Measurements from ENCODE around the gene COA1.
A peak's percentile ranks its signal among the peaks of the same experiment; 100 is the strongest.

GRCh38 chr7:43655584-43655983 is 73.7 kb downstream of the COA1 start:
- TF ChIP-seq, protein P1, sequence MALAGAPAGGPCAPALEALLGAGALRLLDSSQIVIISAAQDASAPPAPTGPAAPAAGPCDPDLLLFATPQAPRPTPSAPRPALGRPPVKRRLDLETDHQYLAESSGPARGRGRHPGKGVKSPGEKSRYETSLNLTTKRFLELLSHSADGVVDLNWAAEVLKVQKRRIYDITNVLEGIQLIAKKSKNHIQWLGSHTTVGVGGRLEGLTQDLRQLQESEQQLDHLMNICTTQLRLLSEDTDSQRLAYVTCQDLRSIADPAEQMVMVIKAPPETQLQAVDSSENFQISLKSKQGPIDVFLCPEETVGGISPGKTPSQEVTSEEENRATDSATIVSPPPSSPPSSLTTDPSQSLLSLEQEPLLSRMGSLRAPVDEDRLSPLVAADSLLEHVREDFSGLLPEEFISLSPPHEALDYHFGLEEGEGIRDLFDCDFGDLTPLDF (CRISPR knock-in tag; IDR thresholded peaks at IDR 0.05) = no peak
- TF ChIP-seq ZNF212 (CRISPR knock-in tag; IDR thresholded peaks at IDR 0.05) (no peak), ZNF175 (CRISPR knock-in tag; IDR thresholded peaks at IDR 0.05; ENCODE audit: low read depth) (no peak), RB1 (IDR thresholded peaks at IDR 0.05; ENCODE audit: low read depth) (no peak), CTCF (IDR thresholded peaks at IDR 0.05 in 2 of 3, conservative IDR thresholded peaks at IDR 0.05 in 1 of 3; ENCODE audit: insufficient read depth in 2 of 3, low read depth in 1 of 3, low read length in 3 of 3) (0 out of 6 replicates have a peak, but pooled peaks of 1 of the 3 experiments have one; percentile 5), PREB (CRISPR knock-in tag; IDR thresholded peaks at IDR 0.05) (no peak), ZZZ3 (IDR thresholded peaks at IDR 0.05) (no peak), MED1 (CRISPR knock-in tag; IDR thresholded peaks at IDR 0.05; ENCODE audit: borderline replicate concordance) (no peak), POLR2AphosphoS5 (IDR thresholded peaks at IDR 0.05; ENCODE audit: control insufficient read depth, insufficient read depth, low read depth, low read length) (no peak), TAF1 (IDR thresholded peaks at IDR 0.05; ENCODE audit: control insufficient read depth, extremely low read depth, insufficient read depth, low read length, severe bottlenecking) (no peak), ZNF232 (CRISPR knock-in tag; IDR thresholded peaks at IDR 0.05) (no peak), MYNN (IDR thresholded peaks at IDR 0.05) (no peak), MYNN (CRISPR knock-in tag; IDR thresholded peaks at IDR 0.05) (no peak), GATAD2B (IDR thresholded peaks at IDR 0.05; ENCODE audit: borderline replicate concordance) (no peak)
- TF ChIP-seq, protein P2, sequence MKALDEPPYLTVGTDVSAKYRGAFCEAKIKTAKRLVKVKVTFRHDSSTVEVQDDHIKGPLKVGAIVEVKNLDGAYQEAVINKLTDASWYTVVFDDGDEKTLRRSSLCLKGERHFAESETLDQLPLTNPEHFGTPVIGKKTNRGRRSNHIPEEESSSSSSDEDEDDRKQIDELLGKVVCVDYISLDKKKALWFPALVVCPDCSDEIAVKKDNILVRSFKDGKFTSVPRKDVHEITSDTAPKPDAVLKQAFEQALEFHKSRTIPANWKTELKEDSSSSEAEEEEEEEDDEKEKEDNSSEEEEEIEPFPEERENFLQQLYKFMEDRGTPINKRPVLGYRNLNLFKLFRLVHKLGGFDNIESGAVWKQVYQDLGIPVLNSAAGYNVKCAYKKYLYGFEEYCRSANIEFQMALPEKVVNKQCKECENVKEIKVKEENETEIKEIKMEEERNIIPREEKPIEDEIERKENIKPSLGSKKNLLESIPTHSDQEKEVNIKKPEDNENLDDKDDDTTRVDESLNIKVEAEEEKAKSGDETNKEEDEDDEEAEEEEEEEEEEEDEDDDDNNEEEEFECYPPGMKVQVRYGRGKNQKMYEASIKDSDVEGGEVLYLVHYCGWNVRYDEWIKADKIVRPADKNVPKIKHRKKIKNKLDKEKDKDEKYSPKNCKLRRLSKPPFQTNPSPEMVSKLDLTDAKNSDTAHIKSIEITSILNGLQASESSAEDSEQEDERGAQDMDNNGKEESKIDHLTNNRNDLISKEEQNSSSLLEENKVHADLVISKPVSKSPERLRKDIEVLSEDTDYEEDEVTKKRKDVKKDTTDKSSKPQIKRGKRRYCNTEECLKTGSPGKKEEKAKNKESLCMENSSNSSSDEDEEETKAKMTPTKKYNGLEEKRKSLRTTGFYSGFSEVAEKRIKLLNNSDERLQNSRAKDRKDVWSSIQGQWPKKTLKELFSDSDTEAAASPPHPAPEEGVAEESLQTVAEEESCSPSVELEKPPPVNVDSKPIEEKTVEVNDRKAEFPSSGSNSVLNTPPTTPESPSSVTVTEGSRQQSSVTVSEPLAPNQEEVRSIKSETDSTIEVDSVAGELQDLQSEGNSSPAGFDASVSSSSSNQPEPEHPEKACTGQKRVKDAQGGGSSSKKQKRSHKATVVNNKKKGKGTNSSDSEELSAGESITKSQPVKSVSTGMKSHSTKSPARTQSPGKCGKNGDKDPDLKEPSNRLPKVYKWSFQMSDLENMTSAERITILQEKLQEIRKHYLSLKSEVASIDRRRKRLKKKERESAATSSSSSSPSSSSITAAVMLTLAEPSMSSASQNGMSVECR (CRISPR knock-in tag; IDR thresholded peaks at IDR 0.05) = no peak
